ENCODE data around the gene MRC1.

The MRC1 gene

DNA sequence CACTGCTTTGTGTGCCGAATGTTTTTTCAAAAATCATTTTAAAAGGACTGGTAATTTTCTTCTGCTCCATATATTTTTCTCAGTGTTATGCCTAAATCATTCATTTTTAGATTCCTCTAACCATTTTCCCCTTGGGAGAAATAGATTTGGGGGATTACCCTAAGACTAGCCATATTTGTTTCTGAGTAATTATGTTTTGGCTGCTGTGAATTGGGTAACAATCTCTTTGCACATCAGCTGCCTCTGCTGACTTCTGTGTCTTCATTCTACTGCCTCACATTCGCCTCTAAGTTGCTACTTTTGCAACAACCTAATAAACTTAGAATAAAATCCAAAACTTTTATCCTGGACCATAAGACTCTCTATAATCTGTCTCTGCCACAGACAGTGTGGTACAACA is 18.5 kb upstream of the MRC1 start:
- no peaks in the 10 kb centered on the region for H3K27me3 Mint-ChIP-seq (ENCODE audit: low read depth)
- H3K4me3 Mint-ChIP-seq = no peak overlapping the region
- H3K4me1 Mint-ChIP-seq = no peaks in the 10 kb centered on the region
- no peak overlapping the region for H3K27ac Mint-ChIP-seq
- TF ChIP-seq, protein P1, sequence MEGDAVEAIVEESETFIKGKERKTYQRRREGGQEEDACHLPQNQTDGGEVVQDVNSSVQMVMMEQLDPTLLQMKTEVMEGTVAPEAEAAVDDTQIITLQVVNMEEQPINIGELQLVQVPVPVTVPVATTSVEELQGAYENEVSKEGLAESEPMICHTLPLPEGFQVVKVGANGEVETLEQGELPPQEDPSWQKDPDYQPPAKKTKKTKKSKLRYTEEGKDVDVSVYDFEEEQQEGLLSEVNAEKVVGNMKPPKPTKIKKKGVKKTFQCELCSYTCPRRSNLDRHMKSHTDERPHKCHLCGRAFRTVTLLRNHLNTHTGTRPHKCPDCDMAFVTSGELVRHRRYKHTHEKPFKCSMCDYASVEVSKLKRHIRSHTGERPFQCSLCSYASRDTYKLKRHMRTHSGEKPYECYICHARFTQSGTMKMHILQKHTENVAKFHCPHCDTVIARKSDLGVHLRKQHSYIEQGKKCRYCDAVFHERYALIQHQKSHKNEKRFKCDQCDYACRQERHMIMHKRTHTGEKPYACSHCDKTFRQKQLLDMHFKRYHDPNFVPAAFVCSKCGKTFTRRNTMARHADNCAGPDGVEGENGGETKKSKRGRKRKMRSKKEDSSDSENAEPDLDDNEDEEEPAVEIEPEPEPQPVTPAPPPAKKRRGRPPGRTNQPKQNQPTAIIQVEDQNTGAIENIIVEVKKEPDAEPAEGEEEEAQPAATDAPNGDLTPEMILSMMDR (IDR thresholded peaks at IDR 0.05; ENCODE audit: unreplicated experiment in 3 of 3) = no peak
- H3K9me3 Mint-ChIP-seq = peaks cover 3% of the 10 kb centered on the region
- H3K36me3 Mint-ChIP-seq (ENCODE audit: low read depth) = no peaks in the 10 kb centered on the region

DNA sequence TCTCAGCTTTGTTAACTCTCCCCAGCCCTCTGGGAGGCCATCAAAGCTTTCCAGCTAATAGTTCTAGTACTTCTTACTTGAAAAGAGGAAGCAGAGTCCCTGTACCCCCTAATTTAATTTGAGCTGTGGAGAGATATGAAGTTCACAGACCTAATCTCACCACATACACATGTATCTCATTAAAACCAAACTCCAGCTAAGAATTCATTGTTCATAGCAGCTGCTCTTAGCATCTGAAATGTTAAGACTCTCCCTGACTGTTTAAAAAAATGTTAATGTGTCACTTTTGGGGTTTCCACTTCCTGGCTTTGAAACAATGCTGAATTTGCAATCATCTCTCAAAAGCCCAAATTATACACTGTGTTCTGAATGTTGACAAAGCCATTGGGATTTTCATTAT is 16.2 kb upstream of the MRC1 start:
- TF ChIP-seq, protein P1 (IDR thresholded peaks at IDR 0.05; ENCODE audit: unreplicated experiment in 3 of 3) = no peak

DNA sequence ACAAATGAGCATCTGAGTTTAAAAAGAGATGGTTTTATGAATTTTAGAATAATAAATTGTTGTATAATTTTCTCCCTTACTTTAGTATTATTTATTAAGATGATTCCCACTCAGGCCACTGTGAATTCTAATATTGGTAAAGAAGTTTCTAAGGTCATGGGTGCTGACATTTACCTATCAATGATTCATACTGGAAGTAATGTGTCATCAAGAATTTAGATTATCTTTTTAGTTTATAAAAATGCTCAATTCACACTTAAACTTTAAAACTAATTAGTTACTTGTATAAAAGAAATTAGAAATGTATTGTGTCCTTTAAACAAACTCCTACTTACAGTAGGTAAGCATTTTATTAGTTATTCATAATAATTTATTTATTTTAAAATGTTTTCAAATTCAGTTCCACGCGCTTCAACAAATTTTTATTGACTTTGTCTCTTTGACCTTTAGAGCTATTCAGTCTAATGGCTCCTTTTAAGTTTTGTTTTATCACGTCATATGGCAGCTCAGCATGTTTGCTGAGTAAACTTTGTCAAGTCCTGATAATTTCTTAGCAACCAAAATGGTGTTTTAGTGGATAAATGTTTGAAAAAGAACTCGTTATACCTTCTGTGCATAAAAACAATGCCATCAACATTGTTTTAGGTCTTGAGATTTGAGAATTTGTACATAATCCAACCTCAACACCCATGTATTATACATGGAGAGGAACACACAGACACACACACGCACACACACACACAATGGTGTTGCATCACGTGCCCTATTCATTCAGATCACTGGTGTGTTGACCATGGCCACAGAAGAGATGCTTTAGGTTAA is 15.1 kb upstream of the MRC1 start:
- Mint-ChIP-seq H3K9me3 (peaks cover 6% of the 10 kb centered on the region), H3K27me3 (ENCODE audit: low read depth) (no peaks in the 10 kb centered on the region), H3K27ac (no peak overlapping the region), H3K36me3 (ENCODE audit: low read depth) (no peaks in the 10 kb centered on the region), H3K4me1 (no peaks in the 10 kb centered on the region), H3K4me3 (no peak overlapping the region)
- TF ChIP-seq, protein P1 (IDR thresholded peaks at IDR 0.05; ENCODE audit: unreplicated experiment in 3 of 3) = no peak

More for the DNA sequence above, 16.2 kb upstream of the MRC1 start:
- no peaks in the 10 kb centered on the region for H3K36me3 Mint-ChIP-seq (ENCODE audit: low read depth)
- H3K9me3 Mint-ChIP-seq = peaks cover 6% of the 10 kb centered on the region
- no peak overlapping the region for H3K27ac Mint-ChIP-seq
- H3K4me3 Mint-ChIP-seq = no peak overlapping the region
- no peaks in the 10 kb centered on the region for H3K4me1 Mint-ChIP-seq
- no peaks in the 10 kb centered on the region for H3K27me3 Mint-ChIP-seq (ENCODE audit: low read depth)

DNA sequence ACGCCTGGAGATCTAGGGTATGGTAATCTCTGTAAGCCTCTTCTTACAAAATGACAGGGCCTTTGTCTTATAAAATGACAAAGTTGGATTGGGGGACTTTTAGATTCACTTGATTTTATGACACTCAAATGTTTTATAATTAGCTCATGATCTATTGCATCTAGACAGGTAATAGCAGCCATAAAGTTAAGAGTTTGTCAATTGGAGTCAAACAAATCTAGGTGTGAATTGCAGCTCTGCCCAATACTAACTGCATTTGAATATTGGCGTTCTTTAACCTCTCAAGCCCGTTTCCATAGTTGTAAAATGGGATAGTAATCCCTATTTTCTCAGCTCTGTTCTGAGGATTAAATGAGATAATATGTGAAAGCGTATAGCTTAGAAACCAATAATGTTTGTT is 14.1 kb upstream of the MRC1 start:
- Mint-ChIP-seq H3K27me3 (ENCODE audit: low read depth) (no peaks in the 10 kb centered on the region), H3K9me3 (peaks cover 6% of the 10 kb centered on the region), H3K4me1 (no peaks in the 10 kb centered on the region), H3K4me3 (no peak overlapping the region), H3K36me3 (ENCODE audit: low read depth) (no peaks in the 10 kb centered on the region), H3K27ac (no peak overlapping the region)
- TF ChIP-seq, protein P1 (IDR thresholded peaks at IDR 0.05; ENCODE audit: unreplicated experiment in 3 of 3) = no peak

DNA sequence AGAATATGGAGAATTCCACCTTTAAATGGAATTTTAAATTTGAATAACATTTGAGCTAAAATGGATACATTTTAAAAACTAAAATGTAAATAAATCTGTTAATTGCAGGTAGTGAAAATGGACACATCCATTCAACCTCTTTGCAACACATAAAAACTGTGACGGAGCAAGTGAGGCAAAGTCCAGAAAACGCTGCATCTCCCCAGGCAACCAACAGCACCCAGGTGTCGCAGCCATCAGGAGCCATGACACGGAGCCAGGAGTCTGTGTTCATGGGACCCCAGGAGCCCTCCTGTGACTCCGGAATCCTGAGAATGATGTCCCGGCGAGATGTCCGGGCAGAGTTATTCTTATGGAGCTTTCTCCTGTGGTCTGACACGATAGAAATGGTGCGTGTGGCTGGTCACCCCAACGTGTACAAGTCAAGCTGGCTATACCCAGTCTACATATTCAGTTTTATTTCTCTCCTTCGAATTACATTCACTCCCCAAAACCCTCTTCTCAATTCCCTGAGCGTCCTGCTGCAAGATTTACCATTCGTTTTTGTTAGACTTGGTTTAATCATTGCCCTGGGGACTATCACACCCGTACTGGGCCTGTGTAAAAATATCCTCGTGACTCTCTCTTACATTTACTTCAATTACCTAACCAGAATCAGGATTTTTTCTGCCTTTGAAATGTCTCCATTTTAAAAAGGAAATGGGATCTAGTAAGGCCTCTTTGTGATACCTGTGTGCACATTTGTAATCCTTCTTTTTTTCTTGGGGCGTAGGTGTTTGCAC is 13.1 kb upstream of the MRC1 start:
- Mint-ChIP-seq H3K27me3 (ENCODE audit: low read depth) (no peaks in the 10 kb centered on the region), H3K4me3 (no peak overlapping the region), H3K9me3 (peaks cover 6% of the 10 kb centered on the region), H3K27ac (no peak overlapping the region), H3K4me1 (no peaks in the 10 kb centered on the region), H3K36me3 (ENCODE audit: low read depth) (no peaks in the 10 kb centered on the region)
- TF ChIP-seq, protein P1 (IDR thresholded peaks at IDR 0.05; ENCODE audit: unreplicated experiment in 3 of 3) = no peak

Data from nephron (organoid).